ENCODE data around the gene LRBA.

- TF ChIP-seq POLR2A (IDR thresholded peaks at IDR 0.05; ENCODE audit: low read depth, low read length) (no peak), POLR2AphosphoS5 (IDR thresholded peaks at IDR 0.05; ENCODE audit: low read depth, low read length) (no peak)
Measured at GRCh38 chr4:150217192-150217591, 797.9 kb downstream of the LRBA start.

Data from GM12892 (cell line).